HepG2 (cell line): ENCODE measurements around the gene COPS8. TPM values are rescaled to one million over a fixed set of nuclear protein-coding genes. Genes with fewer than 3 reads are reported as not detected.

Source experiments
- FOSL2 ChIP-seq: sonication (generic); formaldehyde crosslinking; IDR thresholded peaks from 2 replicates; pipeline ENCODE4 v1.4.0; 2020; ENCODE audit warnings: missing genetic modification reagents
- HNRNPH1 ChIP-seq: fragments of 200-400 bp; formaldehyde crosslinking; optimal IDR thresholded peaks from 2 replicates; pipeline ENCODE3; 2017; ENCODE audit warnings: mild to moderate bottlenecking, low read depth, low read length
- IKZF5 ChIP-seq: IDR thresholded peaks from 2 replicates; pipeline ENCODE4 v1.6.1; 2018; ENCODE audit warnings: missing genetic modification reagents, mild to moderate bottlenecking, missing compliant biosample characterization
- KAT8 ChIP-seq: IDR thresholded peaks from 2 replicates; pipeline ENCODE4 v1.6.1; 2016; ENCODE audit warnings: missing genetic modification reagents, missing compliant biosample characterization
- NR2F2 ChIP-seq: IDR thresholded peaks from 2 replicates; pipeline ENCODE4 v1.6.1; 2012; ENCODE audit warnings: low read depth, inconsistent platforms, borderline replicate concordance
- POLR2G ChIP-seq: fragments of 200-400 bp; formaldehyde crosslinking; IDR thresholded peaks from 2 replicates; pipeline ENCODE4 v1.6.1; 2018; ENCODE audit warnings: mild to moderate bottlenecking, low read depth, low read length, moderate library complexity
- PRDM4 ChIP-seq: sonication (generic); formaldehyde crosslinking; IDR thresholded peaks from 2 replicates; pipeline ENCODE4 v1.9.0; 2021; ENCODE audit warnings: missing genetic modification reagents, borderline replicate concordance
- SNAPC2 ChIP-seq: sonication (generic); formaldehyde crosslinking; IDR thresholded peaks from 2 replicates; pipeline ENCODE4 v1.8.1; 2022; ENCODE audit warnings: mild to moderate bottlenecking, missing genetic modification reagents
- ZNF24 ChIP-seq: fragments of 450-650 bp; IDR thresholded peaks from 2 replicates; pipeline ENCODE4 v1.6.1; 2017; ENCODE audit warnings: antibody characterized with exemption, mild to moderate bottlenecking
- ZNF260 ChIP-seq: sonication (generic); formaldehyde crosslinking; IDR thresholded peaks from 2 replicates; pipeline ENCODE4 v1.4.0; 2020; ENCODE audit warnings: missing genetic modification reagents, low read depth, mild to moderate bottlenecking, borderline replicate concordance
- ZNF276 ChIP-seq: sonication (generic); formaldehyde crosslinking; IDR thresholded peaks from 2 replicates; pipeline ENCODE4 v1.4.0; 2020; ENCODE audit warnings: mild to moderate bottlenecking, low read depth, missing genetic modification reagents
- ZNF646 ChIP-seq: sonication (generic); formaldehyde crosslinking; IDR thresholded peaks from 2 replicates; pipeline ENCODE4 v1.9.0; 2021; ENCODE audit warnings: mild to moderate bottlenecking, missing genetic modification reagents
- ZNF749 ChIP-seq: sonication (generic); formaldehyde crosslinking; IDR thresholded peaks from 2 replicates; pipeline ENCODE4 v1.8.0; 2022; ENCODE audit warnings: mild to moderate bottlenecking, missing genetic modification reagents, moderate library complexity, borderline replicate concordance
- polyA plus RNA-seq, 8 experiments: library from polyadenylated mRNA; depleted of rRNA in 3 of 8; stranded (reverse) in 7 of 8; unstranded in 1 of 8; fragments of >200 nt; fragmentation: Illumina TruSeq in 4 of 8; extraction: Trizol in 4 of 8; gene quantifications; 2 replicates each; pipeline versions ENCODE4 v1.2.1 to v1.2.3, GENCODE V29; 2011 to 2016; ENCODE audit warnings: low read depth in 4 of 8, missing spikeins in 1 of 8, mixed read lengths in 1 of 8; ENCODE audit not compliant: insufficient read depth in 1 of 8
- total RNA-seq, 5 experiments: library from RNA; depleted of rRNA; stranded (reverse); fragments of >200 nt; fragmentation: Illumina TruSeq; extraction: Trizol; gene quantifications; 2 replicates each; pipeline ENCODE4 v1.2.3, GENCODE V29; 2016; ENCODE audit warnings: low read depth in 1 of 5

The COPS8 gene
- total and polyA plus RNA-seq, 2 of the 13 experiments (the other 11 are each of a cell fraction or from before 2014, with no cell fraction given) = 86.3 to 96.6 TPM

DNA sequence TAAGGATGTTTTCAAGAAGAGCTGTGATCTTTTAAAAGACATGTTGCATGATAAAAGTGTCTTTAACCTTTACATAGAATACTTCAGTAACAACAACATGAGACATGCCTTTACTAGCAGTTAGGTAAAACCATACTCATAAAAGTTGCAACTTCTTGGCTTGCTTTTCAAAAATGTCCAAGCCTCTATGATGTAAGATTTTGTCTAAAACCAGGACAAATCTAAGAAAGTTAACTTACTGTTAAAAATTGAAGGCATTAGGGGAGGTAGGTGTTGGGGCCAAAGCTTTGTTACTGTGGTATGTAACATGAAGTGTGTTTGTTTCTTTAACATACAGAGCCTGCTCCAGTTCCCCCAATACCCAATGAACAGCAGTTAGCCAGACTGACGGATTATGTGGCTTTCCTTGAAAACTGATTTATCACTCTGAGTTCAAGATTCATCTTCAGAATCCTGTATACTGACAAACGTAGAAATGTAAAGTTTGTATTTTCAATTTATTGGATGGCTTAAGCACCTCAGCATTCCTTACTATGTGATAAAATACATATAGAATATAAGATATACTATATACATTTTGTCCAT, 11.7 kb downstream of the COPS8 start (continued):
- TF ChIP-seq IKZF5 (CRISPR knock-in tag) (no peak), ZNF260 (CRISPR knock-in tag) (no peak), KAT8 (CRISPR knock-in tag) (no peak), PRDM4 (CRISPR knock-in tag) (no peak), ZNF749 (CRISPR knock-in tag) (no peak), SNAPC2 (CRISPR knock-in tag) (no peak), ZNF646 (no peak), ZNF24 (no peak), POLR2G (no peak), ZNF276 (CRISPR knock-in tag) (no peak), NR2F2 (no peak), FOSL2 (CRISPR knock-in tag) (no peak), HNRNPH1 (no peak)
